HG02763 (cell line): ENCODE results near the gene CDON.
"Not testable (repeated sequence)": the region's sequence is repeated elsewhere in the genome, so short reads cannot be mapped to it uniquely, and the experiment has no call there.

ENCODE experiments used
- ATAC-seq: cut with Tn5 transposase; IDR thresholded peaks from one replicate; pipeline ENCODE4 v1.9.1; 2021; ENCODE audit warnings: mild to moderate bottlenecking, moderate library complexity; ENCODE audit not compliant: unreplicated experiment

CDON gene

DNA sequence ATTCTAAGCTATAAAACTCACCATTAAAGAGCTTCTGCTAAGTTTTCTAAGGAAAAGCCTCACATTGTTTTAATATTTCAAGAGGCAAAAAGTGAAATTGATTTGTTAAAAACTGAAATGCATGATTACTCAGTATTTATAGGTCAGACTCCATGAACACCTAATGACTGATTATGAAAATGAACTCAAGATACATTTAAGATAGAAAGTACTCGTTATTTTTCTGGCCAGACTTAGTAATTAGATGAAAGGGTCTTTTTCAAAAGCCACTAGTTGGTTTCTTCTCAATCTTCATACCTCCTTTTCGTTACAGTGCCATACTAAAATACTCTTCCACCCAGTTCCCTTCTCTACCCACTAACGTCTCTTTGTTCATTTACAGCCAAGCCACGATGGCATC, 60.5 kb downstream of the CDON start:
- ATAC-seq = no peak

DNA sequence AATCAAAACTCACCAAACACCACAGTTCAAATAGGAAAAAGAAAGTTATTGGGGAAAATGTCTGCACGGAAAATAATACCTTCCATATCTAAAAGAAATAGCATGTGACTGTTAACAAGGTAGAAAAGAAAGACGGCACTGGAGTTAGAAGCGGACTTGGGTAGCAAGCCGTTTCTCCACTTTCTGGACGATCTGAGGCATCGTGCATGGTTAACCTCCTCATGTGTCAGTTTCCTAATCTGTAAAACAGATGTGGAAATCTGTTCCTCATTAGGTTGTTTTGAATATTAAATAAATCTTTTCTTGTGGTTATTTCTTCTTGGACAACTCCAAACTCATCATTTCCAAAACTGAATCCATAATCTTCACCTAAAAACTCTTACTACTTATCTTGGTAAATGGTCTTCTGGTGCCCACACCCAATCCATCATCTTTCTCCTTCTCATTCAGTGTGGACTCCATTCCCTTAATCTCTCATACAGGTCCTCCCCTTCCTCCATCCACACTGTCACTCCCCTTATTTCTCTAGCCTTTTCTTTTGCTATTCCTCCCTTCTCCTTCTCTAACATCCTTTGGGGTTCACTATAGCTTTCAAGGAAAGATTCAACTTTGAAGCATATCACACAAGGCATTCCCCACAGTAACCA, 63.3 kb downstream of the CDON start:
- ATAC-seq = no peak

DNA sequence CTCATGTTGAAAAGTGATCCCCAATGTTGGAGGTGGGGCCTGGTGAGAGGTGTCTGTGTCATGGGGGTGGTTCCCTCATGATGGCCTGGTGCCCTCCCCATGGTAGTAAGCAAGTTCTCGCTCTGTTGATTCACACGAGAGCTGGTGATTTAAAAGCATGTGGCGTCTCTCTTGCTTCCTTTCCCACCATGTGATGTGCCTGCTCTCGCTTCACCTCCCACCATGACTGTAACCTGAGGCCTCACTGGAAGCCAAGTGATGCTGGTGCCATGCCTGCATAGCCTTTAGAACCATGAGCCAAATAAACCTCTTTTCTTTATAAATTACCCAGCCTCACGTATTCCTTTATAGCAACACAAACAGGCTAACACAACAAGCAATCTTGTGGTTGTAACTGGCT, 64.4 kb downstream of the CDON start:
- no peak for ATAC-seq

DNA sequence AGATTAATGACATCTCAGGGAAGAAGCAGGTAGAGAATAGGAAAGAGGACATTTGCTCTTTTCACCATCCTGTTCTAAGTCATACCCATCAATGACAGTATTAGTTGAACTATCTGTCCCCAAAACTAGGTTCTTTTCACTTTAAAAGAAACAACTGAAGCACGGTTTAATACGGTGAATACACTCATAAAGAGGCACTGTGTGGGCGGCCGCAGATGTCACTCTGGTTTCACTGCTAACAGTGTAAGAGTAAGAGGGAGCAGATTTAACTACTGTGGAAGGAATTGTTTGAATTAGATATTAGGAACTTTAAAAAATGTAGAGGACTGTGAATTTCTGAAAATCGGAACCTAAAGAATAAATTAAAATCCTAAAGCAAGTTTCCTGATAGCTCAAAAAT, 67.4 kb downstream of the CDON start:
- ATAC-seq = no peak

DNA sequence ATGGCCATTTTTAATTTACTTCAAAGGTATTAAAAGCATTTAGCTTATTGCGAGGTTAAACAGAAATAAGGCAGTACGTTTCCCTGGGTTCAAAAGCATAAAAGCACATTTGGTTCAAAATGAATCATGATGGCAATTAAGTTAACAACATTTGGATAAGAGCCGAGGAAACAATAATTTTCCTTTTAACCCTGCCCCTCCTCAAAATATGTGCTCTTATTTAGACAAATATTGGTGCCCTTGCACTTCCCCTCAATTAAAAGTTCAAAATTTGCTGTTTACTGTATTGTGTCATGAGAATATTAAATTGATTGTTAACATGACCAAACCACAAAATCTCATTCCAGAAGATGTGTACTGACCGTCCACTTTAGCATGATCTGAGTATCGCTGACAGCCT, 68.2 kb downstream of the CDON start:
- no peak for ATAC-seq

DNA sequence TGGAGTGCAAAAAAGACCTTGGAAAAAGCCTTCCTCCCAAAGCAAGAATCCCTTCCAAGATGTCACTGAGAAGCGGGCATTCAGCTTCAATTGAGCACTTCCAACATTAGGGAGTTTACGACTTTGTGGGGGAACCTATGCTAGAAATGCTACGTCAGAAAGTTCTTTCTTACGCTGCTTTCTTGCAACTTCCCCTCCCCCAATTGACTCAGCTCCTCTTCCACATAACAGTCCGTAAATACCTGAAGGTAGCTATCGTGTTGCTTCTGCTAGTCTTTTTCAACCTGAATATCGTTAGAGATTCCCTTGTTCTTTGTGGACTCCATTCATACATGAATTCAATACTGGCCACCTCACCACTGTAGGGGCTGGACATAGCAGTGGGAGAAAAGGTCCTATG, 69.8 kb downstream of the CDON start:
- ATAC-seq = no peak

DNA sequence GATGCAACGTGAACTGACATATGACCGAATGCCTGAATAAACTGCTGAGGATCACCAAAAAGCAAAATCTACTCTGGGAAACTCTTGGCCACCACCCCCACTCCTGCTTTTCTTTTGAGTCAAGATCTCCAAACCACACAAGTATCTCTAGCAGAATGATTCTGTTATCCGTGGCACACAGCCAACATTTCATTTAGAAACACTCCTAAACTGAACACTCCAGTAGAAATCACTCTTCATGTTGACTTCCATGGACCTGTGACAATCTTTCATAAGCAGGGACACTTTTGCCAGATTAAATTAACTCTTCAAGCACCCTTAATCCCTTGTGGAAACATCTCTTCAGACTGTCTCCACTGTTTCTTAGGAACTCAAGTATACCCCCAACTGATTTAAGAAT, 72.4 kb downstream of the CDON start:
- no peak for ATAC-seq

DNA sequence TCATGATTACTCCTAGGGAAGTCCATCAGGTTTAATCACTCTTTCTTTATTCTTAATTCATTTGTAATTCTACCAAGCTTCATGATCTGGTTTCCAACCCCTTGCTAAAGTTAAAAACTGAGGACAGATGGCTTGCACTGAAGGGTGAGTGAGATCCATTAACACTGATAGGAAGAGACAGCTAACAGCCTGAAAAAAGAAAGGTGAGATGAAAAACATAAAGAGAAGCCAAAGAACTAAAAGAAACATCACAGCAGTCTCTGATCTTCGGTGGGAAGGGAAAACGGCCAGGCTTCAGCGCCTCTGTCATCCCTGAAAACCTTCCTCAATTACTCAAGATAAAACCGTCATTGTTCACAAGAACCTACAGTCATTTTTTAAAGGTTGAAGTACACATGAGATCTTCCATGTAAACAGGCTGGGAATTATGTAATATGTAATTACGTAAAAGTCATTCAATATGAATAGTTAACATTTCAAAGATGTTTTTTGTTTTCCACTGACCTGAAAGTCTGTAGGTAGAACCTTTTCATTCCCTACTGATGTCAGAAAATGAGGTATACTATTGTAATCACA, 75.5 kb downstream of the CDON start:
- ATAC-seq = no peak

DNA sequence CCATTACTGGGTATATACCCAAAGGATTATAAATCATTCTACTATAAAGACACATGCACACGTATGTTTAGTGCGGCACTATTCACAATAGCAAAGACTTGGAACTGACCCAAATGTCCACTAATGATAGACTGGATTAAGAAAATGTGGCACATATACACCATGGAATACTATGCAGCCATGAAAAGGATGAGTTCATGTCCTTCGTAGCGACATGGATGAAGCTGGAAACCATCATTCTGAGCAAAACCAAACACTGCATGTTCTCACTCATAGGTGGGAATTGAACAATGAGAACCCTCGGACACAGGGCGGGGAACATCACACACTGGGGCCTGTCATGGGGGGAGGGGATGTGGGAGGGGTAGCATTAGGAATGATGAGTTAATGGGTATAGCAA, 76.7 kb downstream of the CDON start:
- ATAC-seq = not testable (repeated sequence)

DNA sequence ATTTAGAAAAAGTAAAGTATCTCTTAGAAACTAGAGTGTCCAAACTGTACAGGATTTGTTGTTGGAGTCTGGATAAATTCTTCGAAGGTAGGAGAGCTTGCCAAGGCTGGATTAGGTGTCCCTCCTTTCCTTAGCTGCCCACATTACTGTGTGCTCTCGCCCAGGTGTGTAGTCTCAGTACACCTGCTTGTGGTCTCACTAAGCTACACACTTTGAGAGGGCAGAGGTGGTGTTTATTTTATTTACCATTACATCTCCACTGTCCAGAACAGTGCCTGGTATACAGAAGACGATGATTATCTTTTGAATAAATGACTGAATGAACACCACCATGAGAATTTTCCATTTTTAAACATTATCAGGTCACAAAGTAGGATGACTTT, 80.3 kb downstream of the CDON start:
- no peak for ATAC-seq

DNA sequence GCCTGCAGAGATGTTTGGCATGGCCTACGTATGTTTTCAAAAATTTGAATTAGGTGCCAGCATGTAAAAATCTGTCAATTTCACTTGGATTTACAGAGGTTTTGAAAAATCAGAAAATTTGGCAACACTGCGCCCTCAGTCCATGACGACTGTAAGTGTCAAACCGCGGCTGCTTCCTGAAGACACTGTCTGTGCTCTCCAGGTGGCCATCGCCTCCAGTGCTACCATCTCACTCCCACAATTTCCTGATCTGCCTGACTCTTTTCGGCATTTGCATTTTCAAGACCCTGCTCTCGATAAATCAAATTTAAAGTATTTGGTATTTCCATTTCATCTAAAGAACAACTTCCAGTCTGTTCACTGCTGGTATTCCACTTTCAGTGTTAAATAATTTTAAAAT, 82.2 kb downstream of the CDON start:
- no peak for ATAC-seq

DNA sequence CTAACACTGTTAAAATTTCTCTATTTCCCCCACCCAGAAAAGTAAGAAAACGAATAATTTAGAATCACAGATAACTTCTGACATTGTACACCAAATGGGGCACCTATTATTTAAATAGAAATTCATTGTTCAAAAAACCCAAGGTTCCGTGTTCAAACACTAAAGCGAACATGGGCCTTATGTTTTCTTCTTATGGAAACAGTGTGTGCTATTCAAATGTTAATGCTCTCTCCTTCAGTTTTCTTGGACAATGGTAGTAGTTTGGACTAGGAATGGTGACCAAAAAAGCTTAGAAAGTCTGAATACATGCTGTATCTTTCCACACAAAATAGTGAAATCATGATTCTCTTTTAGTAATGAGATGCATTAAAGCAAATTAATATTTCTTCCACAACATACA, 83.2 kb downstream of the CDON start:
- no peak for ATAC-seq

DNA sequence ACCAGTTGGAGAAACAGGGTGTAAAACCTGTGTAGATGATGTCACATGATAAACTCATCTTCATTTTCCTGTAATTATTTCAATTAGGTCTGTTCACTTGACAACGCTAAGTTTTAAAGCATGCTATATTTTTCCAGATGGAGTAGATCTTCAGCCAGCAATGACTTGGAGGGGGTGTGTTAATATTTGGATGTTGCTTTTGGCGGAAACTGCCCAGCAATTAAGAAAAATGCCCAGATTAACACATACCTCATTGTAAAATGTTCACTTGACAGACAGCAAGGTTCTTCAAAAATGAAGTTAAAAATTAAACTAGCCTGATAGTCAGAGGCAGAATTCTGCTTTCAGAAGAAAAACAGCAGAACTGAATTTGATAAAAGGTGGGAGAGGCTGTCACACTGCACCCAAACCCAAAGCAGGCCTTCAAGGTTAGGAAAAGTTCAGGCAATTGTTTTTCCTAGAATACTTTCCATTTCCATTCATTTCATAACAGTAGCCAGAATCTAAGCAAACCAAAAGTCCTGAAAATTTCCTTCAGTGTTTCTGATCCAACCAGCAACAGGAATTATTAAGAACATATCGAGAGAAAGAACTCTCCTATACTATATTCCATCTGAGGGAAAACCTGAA, 83.8 kb downstream of the CDON start:
- ATAC-seq = no peak

DNA sequence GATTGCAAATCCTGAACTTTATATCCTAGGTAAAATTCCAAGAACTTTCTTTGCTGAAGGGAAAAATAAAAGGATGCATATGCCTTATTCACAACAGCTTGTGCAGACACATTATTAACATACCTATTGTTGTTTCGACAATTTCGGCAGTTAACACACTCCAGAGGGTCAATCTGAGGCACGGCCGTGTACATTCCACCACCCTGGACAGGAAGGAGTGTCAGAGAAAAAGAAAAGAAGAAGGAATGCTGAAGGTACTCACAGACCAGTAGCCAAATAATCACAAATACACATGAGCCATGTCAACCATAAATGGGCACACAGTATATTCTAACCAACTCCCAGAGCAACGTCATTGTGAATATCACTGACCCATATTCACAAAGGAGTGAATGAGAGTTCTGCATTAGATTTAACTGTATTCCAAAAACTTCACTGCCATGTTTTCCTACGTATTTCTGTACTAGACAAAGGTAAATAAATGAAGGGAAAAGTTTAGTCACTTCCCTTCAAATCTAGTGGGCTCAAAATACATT, 84.4 kb downstream of the CDON start:
- no peak for ATAC-seq

DNA sequence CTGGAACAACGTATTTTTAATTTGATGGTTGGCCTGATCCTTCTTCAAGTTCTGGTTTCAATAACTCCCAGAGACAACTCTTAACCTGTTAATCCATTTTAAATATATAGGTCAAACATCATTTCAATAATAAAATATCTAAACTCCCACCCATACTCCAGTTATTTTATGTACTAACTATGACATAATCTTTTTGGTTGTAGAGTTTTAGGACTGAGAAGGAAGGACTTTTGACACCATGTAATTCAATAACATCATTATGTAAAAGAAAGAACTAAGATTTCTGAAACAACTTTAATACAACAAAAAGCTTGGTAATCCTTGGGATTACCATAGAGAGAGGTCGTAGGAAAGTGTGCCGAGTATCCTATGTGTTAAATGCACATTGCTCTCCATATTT, 85.3 kb downstream of the CDON start:
- ATAC-seq = no peak

DNA sequence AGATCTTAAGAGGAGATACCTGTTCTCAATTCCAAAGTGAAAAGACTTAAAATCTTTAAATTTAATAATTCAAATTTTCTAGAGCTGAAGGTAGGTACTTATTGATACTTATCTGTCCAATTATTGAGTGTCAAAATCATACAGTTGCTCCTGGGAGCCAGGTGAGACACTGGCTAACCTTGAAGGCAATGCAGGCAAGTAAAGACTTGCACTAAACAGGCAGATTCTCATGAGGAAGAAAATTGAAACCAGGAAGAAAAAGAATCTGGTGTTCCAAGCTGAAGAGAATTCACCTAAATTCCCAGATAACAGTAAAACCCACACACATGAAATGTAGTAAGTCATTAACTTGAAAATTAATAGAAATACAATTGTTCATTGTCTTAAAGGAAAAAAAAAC, 86.5 kb downstream of the CDON start:
- no peak for ATAC-seq

DNA sequence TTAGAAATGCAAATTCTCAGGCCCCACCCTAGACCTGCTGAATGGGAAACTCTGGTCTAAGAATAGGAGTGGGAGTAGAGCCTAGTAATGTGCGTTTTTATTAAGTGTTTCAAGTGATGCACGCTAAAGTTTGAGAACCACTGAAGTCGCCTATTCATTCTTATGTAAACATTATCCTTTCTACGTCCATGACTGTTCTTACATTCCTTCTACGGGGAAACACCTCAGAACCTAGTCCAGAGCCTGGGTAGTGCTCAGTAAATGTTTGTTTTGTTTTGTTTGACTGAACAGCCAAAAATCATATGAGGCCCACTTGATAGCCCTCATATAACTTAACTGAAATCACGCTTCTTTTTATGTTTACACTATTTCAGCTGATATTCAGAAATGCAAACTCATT, 87.0 kb downstream of the CDON start:
- ATAC-seq = no peak

DNA sequence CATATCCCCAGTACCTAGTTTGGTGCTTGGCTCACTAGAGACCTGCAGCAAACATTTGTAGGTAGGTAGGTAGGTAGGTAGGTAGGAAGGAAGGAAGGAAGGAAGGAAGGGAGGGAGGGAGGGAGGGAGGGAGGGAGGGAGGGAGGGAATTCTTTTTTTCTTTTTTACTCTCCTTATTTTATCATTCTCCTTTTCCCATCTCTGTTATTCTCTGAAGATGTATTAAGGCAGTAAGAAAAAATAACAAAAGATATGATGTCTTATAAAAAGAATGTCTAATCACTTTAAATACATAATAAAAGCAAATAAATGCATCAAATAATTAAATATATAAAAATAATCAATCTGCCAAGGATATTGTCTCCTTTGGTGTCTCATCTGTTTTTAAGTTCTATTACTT, 88.4 kb downstream of the CDON start:
- ATAC-seq = no peak

DNA sequence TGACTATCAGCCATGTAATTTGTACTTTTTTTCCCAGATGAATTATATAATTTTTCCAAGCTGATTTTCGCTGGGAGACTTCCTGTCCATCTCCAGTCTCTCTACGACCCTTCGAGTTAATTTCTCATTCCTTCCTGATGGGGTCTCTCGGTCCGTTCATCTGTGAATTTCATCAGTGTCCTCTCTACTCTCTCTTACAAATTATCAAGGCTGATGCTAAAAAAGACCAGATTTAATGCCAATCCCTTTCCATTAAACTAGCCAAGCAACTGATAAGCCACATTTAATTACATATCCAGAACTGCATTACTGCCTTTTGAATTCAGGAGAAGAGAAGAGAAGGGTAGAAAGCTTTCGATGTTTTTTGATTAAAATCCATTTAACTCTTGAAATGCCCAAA, 91.0 kb downstream of the CDON start:
- ATAC-seq = no peak

DNA sequence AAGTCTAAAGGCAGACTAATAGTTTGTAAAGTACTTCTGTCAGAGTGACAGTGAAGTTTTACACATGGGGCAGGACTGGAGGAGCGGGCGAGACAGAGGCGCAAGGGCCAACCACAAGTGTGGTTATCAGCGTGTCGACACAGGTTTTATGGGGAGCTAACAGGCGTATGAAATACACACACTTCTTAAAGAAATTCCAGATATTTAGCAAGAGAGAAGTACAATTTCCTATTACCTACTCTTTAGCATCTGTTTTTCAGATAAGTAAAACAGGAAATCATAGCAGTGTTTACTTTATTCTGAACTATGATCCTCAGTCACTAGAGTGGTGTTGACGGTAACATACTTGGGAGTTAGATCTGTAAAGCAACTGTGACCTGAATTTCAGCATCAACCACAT, 94.3 kb downstream of the CDON start:
- ATAC-seq = no peak

DNA sequence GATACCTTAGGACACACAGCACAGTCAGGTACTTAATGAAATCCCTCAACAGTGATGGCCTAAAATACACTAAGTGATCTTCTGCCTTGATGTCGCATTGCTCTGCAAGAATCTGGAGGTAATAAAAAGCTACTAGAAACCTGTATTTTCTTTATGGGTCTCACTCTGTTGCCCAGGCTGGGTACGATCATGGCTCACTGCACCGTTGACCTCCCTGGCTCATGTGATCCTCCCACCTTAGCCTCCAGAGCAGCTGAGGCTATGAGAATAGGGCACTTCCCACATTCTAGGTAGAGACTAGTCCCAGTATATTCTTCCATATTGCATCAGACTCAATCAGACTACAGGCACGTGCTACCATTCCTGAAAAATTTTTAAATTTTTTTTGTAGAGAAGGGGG, 95.2 kb downstream of the CDON start:
- no peak for ATAC-seq

DNA sequence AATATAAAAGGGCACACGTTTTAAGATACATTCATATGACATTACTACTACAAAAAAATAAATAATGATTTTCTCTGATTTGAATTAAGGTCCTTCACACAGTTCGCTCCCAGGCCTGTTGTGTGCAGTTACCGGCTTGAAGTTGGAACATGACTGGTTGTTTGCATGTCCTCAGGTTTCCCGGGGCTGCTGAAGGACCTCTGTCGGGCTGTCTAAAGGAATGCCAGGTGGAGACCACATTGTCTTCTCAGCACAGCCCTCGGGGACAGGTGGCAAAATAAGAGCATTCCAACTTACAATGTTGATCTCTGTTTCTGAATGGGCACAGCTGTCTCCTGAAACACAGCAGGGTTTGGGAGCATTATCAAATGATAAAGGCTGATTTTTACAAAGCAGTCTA, 101.9 kb downstream of the CDON start:
- ATAC-seq = no peak

DNA sequence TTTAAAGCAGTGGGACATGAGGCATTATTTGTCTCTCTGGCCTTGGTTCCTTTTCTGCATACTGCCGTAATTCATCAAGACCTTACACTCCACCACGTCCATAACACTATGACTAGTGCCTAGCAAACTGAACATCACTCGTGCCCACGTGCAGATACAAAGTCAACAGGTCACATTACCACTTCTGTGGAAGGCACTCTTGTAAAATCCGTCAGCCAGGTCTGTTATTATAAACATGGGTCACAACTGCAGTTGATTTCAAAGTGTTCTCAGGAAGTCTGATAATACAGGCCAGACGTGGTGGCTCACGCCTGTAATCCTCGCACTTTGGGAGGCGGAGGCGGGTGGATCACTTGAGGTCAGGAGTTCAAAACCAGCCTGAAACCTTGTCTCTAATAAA, 102.7 kb downstream of the CDON start:
- ATAC-seq = no peak
